GM19099 (cell line): ENCODE results near the gene CLHC1.

ENCODE experiments used
- POLR2A ChIP-seq: IDR thresholded peaks from 3 replicates; pipeline ENCODE4 v1.6.1; 2011; ENCODE audit warnings: low read depth; ENCODE audit not compliant: insufficient read length; ENCODE audit errors: extremely low read depth

Gene CLHC1

DNA sequence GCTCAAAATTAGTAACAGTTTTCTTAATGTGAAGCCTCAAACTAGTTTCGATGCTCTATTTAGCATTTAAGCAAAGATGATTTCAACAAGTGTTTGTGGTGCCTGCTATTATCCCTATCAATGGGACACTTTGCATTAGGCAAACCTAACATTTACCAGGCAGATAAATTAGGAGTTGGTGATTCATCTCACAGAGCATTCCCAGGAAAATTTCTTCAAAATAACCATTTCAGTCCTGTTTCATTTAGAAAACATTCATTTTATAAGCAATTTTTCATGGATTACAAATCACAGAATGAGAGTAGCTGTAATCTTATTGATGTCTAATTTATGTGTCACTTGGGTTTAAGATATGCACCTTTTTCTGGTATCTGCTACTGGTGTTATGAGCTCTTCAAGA is 62.7 kb downstream of the CLHC1 start:
- TF ChIP-seq POLR2A: no peak

DNA sequence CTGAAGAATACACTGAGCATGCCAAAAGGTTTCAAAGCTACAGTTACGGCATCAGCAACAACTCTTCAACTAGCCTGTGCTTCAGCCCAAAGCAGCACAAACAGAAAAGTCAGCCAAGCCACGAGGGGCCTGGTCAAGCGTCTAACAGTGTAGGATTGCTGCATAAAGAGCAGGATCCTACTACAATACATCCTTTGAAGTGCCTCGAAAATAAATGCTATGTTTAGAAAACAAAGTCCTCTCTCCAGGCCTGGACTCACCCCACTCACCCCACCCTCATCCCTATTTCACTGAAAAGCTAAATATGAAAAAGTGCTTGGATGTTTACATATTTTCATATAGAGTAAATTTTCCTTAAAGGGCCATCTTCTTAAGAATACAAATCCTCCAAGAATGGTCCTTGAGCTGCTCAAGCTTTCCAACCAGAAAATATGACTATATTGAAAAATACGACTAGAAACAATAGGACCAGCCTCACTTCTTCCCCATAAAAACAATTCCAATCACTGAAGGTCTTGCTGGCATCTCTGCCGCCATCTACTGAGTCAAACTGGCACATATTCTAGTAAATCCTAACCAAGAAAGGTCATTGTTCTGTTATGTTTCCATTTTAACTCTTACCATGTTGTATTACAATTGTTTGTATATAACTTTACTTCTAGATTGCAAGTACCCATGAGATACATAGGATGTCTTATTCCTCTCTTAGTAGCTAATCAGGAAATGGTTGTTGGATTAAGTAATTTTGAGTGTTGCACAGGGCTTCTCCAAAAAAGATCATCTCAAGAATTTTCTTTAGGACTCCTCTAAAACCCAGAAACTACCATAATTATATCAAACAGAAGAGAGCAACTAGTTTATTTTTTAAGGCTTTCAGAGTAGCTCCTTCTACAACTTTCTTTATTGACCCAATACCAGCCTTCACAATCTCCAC is 63.6 kb downstream of the CLHC1 start:
- no peak for TF ChIP-seq POLR2A

DNA sequence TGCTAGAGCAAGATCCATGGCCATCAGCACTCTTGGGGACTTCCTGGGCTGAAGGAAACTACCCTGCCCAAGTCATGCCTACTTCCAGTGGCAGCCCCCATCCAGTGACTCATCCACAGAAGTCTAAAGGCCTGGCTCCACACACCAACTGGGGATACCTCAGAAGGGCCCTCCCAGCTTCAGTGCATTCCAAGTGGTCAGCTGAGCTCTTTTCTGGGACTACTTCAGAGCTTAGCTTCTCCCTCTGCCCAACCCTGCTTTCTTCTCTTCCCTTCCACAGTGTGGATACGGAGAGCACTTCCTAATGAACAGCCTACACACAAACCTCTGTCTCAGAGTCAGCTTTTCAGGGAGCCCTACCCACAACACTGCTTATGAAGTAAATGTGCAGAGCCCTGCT is 66.5 kb downstream of the CLHC1 start:
- no peak for TF ChIP-seq POLR2A

DNA sequence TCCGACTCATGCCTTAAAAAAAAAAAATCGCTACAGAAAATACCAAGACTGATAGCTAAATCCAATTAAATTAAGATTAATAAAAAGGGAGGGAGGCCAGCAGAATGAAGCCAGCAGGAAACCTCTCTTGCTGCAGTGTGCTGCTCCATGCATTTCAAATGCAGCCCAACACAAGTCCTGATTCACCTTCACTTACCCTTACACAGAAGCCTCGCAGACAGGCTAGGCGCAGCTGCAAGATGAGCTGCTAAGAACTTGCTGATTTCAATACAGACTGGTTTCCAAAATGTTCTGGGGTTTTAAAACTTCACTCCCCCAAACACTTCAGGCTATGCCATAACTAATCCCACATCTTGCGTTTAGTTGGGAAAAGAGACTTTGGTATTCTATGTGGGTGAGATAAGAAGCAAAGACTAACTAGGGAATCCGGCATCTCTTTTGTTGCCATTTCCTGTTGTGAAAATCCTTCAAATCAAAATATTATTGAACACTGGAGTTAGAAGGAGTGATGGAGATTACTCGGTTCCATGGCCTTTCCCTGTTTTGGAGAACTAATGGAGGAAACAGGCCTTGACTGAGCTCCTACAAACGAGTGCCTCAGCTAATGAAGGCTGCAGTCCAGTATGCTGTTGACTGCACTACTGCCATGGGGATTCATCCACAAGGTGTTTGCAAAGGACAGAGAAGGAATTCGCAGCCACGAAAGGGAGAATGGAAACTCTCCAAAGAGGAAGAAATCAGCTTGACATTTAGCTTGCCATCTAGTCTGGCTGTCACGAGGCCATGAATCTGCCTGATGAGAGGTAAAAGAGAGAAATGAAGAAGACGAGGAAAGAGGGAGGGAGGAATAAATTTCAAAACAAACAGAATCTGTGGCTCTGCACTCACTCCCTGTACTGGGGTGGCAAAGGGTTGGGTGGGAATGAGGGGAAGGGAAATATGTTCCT is 67.3 kb downstream of the CLHC1 start:
- TF ChIP-seq POLR2A: no peak

DNA sequence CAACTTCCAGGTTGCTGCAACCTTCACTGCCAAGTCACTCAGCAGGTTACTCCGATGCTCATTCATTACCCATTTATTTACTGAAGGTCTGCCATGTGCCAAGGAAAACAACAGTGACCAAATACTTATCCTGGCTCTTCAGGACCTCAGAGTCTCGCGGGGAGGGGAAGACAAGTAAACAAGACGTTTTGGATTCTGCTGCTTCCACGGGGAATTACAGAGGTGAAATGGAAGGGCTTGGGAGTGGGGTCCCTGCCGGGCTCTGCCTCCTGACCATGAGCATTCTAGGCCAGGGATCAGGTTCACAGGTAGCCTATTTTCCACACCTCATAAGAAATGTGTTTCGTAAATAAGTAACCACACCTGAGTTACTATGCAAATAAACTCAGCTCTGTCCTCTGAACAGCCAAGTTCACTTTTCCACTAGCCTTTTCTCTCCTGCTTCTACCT is 68.1 kb downstream of the CLHC1 start:
- TF ChIP-seq POLR2A: no peak

DNA sequence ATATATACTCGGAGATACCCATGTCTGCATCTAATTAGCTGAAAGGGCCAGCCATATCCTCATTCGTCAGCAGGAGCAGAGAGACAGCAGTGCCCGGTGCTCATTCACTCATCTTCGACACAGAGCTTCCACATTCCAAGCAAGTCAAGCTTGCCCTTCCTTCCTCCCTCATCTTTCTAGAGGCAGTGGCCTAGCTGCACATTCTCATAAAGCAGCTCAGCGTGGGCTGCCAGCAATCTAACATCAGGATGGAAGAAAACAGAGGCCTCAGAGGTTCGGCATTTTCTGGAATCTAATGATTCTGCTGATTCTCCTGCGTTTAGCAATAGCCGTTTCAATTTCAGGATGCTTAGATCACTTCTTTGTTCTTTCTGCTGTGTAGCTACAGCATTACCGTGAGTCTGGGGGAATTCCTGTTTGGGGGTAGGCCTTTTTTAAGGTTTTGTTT is 68.8 kb downstream of the CLHC1 start:
- no peak for TF ChIP-seq POLR2A

DNA sequence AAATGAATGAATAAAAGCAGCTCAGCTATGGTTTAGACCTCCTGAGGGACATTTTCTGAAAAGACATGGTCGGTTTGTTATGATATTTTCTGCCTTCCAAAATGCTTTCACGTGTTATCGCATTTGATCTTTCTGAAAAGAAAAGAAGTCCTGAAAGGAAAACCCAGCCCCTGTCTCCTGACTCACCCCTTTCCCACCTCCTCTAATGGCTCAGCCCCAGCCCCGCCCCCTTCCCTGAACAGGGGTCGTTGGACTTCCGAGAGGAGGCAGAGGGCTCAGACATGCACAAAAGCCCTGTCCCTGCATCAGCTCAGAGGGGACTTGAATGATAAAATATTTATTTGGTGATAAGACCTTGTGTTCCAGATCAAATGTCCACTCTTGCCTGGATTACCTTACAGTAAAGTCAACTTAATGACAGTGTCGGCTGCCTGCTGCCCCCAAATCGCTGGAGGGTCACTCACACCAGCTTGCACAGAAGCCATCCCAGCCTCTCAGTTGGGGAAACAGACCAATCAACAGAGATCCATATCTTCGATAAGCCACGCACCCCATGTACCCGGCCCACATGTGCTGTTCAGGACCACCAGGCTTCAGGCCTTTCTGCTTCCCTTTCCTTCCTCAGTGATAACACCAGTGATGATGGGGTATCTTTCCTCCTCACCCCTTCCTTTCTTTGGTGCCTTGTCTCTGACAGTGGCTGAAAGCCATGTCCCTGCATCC is 69.6 kb downstream of the CLHC1 start:
- TF ChIP-seq POLR2A: no peak

DNA sequence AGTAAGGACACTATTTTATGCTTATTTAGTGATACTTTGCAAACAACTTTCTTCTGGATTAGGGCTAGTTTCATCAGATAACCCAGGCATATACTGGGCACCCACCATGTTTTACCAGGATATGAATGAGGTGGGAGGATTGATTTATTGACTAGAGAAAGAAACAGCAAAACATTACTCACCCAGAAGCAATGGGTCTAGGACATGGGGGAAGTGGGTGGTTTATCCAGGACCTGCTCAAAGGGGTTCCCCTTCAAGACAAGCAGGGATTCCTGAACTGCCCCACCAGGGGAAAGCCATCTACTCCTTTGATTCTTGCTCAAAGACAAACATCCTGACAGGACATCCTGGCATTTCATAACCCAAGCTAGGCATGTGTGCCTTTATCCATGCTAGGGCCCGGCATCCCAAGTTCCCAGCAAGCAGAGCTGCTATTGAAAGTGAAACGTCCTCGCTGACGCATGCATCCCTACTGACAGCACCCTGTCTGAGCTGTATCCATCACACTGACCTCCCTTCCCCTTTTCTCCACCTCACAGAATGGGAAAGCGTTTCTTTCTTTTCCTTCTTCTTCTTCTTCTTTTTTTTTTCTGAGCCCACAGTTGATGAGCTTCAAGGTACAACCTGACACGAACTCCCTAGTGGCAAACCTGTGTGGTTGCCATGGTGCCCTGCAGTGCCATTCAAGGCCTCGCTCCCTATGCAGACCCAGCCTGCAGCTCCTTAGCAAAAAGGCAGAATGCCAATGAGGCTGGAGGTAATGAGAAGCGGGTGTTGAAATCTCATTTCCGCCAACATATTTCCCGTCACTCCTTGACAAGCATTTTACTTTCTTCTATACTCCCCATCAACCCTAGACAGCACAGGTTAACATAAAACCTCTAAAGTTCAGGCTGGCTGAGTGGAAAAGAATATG is 70.5 kb downstream of the CLHC1 start:
- no peak for TF ChIP-seq POLR2A

DNA sequence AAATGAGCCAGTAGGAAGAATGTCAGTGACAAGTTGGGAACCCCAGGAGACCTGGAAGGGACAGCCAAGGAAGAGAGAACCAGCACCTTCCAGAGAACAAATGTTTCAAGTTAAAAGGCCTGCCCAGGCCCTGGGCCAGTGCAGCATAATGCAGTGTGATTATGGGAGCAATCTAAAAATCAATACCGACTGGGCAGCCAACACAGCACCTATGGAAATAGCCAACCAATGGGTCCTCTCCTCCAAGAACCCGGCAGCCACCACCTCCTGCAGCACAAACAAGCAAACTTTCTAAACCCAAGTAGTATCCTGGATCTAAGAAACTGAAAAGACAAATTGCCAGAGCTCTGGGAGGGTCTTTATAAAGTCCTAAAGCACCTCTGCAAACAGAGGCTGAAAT is 71.7 kb downstream of the CLHC1 start:
- TF ChIP-seq POLR2A: no peak

DNA sequence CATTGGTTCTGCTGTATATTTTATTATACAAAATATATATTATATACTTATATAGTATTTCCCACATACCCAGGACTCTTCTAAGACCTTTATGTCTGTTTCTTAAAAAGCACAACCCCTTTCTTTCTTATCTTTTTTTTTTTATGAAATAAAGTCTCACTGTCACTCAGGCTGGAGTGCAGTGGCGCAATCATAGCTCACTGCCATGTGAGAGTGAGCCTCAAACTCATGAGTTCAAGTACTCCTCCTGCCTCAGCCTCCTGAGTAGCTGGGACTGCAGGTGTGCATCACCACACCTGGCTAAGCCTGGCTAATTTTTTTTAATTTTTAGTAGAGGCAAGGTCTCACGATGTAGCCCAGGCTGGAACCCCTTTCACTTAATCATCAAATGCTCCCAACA is 72.3 kb downstream of the CLHC1 start:
- no peak for TF ChIP-seq POLR2A

DNA sequence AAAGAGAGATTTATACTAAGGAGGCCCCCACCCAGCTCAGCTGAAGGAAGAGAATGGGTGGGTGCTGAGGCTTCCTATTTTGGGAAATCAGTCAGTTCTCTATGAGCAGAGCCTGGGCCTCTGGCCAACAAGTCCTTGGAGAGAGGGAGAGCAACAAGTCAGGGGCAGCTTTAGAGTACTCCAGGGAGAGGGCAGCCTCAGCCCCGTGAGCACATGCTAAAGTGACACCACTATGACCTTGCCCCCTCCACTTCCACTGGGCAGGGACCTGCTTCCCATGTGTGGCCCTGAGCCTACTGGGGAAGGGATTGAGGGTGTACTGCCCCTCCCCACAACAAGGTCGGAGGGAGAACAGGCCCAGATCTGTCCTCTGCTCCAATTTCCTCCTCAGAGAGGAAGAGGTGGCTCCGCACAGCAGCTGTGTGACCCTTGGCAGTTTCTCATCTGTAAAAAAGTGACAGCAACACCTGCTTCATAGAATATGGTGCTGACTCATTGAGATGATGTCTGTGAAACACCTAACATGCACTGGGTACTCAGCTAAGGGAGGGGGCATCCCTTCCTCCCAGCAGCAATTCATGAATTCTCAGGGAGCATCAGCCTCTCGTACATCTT is 72.9 kb downstream of the CLHC1 start:
- TF ChIP-seq POLR2A: no peak

DNA sequence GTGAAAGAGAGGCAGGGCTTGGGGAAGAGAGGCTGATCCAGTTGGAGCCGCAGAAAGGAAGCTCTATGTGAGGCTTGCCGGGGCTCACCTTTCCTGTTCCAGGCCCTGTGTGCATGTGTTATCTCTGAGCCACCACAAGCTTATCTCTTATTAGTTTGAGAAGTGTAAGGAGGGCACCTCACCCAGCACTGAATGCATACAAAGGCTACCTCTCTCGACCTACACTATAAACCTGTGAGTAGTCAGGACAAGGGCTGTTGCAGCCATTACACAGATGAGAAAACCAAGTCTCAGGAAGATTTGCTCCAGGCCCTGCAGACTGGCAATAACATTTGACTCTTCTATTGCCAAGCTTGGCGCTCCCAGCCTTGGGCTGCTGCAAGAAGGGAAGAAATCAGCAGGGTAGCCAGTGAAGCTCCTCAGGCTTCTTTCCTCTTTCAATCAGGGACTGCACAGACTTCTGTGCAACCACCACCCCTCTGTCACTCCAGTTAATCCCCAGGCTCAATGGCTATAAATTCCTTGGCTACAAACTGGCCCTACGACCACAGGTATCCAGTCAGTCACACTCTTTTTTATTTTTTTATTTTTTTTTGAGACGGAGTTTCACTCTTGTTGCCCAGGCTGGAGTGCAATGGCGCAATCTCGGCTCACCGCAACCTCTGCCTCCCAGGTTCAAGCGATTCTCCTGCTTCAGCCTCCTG is 73.8 kb downstream of the CLHC1 start:
- TF ChIP-seq POLR2A: no peak

DNA sequence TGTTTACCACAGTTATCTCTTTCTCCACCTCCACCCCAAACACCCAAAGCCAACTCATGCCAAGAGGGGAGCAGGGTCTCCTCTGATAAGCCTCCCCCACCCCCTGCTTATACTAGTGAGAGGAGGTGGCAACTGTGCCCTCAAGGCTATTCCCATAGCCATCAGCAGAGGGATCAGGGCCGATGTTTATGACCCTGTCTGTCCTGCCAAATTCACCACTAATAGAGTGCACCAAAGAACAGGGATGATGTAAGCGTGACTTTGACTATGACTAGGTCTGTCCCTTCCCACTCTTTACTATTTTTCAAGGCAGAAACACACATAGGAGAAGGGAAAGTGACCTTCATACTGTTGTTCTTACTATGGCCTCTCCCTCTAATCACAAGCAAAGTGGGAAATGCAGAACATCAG is 74.6 kb downstream of the CLHC1 start:
- no peak for TF ChIP-seq POLR2A
